OCI-LY1 (cell line): ENCODE data around the gene CTNNA3.

Source experiments
- H2AFZ ChIP-seq: fragments of 200-600 bp; sonication (generic), shearing (Covaris generic); 2 replicates; pipeline ENCODE4 v1.6.0; 2014; ENCODE audit warnings: antibody characterized with exemption, mild to moderate bottlenecking, low read length
- H3F3A ChIP-seq: fragments of 200-600 bp; sonication (generic), shearing (Covaris generic); 2 replicates; pipeline ENCODE4 v1.6.0; 2014; ENCODE audit warnings: mild to moderate bottlenecking, antibody characterized with exemption, low read length, moderate library complexity; ENCODE audit not compliant: insufficient read depth
- H3K27ac ChIP-seq: fragments of 200-600 bp; sonication (generic); 2 replicates; pipeline ENCODE4 v1.5.1; 2014; ENCODE audit warnings: low read length, mixed run types, mild to moderate bottlenecking, low read depth; ENCODE audit not compliant: poor library complexity, severe bottlenecking
- H3K27me3 ChIP-seq: fragments of 200-600 bp; sonication (generic); 2 replicates; pipeline ENCODE4 v1.6.0; 2014; ENCODE audit warnings: antibody characterized with exemption, mild to moderate bottlenecking, low read length, moderate library complexity; ENCODE audit not compliant: insufficient read depth
- H3K36me3 ChIP-seq: fragments of 200-600 bp; sonication (generic); 2 replicates; pipeline ENCODE4 v1.6.1; 2014; ENCODE audit warnings: mild to moderate bottlenecking, antibody characterized with exemption, low read length, moderate library complexity, mixed read lengths; ENCODE audit not compliant: insufficient read depth
- H3K4me1 ChIP-seq: fragments of 200-600 bp; sonication (generic); 2 replicates; pipeline ENCODE4 v1.5.1; 2014; ENCODE audit warnings: mild to moderate bottlenecking, low read length, moderate library complexity; ENCODE audit not compliant: insufficient read depth, severe bottlenecking
- H3K4me2 ChIP-seq: fragments of 200-600 bp; sonication (generic), shearing (Covaris generic); 2 replicates; pipeline ENCODE4 v1.6.1; 2014; ENCODE audit warnings: low read length
- H3K4me3 ChIP-seq: fragments of 200-600 bp; sonication (generic); 2 replicates; pipeline ENCODE4 v1.5.1; 2014; ENCODE audit warnings: low read length, low read depth, mild to moderate bottlenecking, mixed read lengths; ENCODE audit not compliant: poor library complexity, severe bottlenecking
- H3K79me2 ChIP-seq: fragments of 200-600 bp; shearing (Covaris generic); 2 replicates; pipeline ENCODE4 v1.6.1; 2016; ENCODE audit warnings: mixed run types, low read length, mixed read lengths; ENCODE audit not compliant: insufficient read depth
- H3K9ac ChIP-seq: fragments of 200-600 bp; sonication (generic), shearing (Covaris generic); 2 replicates; pipeline ENCODE4 v1.6.1; 2014; ENCODE audit warnings: mild to moderate bottlenecking, low read length, mixed read lengths
- H3K9me2 ChIP-seq: fragments of 200-600 bp; sonication (generic), shearing (Covaris generic); 2 replicates; pipeline ENCODE4 v1.6.1; 2014; ENCODE audit warnings: low read depth, mild to moderate bottlenecking, low read length, mixed read lengths
- H3K9me3 ChIP-seq: fragments of 200-600 bp; shearing (Covaris generic); 2 replicates; pipeline ENCODE4 v1.6.1; 2014; ENCODE audit warnings: low read length, mixed read lengths
- H4K20me1 ChIP-seq: fragments of 200-600 bp; sonication (generic), shearing (Covaris generic); 2 replicates; pipeline ENCODE4 v1.6.0; 2016; ENCODE audit warnings: mild to moderate bottlenecking, low read length; ENCODE audit not compliant: insufficient read depth
- CTCF ChIP-seq: fragments of 200-600 bp; sonication (generic), shearing (Covaris generic); IDR thresholded peaks from 2 replicates; pipeline ENCODE4 v1.5.1; 2017; ENCODE audit warnings: mild to moderate bottlenecking, antibody characterized with exemption, low read length, moderate library complexity, mixed read lengths
- EZH2 ChIP-seq: fragments of 200-600 bp; sonication (generic), shearing (Covaris generic); IDR thresholded peaks from 2 replicates; pipeline ENCODE4 v1.8.0; 2017; ENCODE audit warnings: borderline replicate concordance, mixed run types, mild to moderate bottlenecking, antibody characterized with exemption, low read length, moderate library complexity, mixed read lengths

The CTNNA3 gene

GRCh38 chr10:66394342-66395063, 1301.5 kb downstream of the CTNNA3 start:
- H3K4me1 ChIP-seq, result no peaks in the 10 kb centered on the region
- no peak overlapping the region for H3K4me3 ChIP-seq
- TF ChIP-seq EZH2 (no peak), CTCF (no peak)
- H2AFZ ChIP-seq, result no peak overlapping the region
- no peaks in the 10 kb centered on the region for H3K9me3 ChIP-seq
- no peaks in the 10 kb centered on the region for H4K20me1 ChIP-seq
- no peak overlapping the region for H3K27ac ChIP-seq
- no peak overlapping the region for H3K4me2 ChIP-seq
- H3K9me2 ChIP-seq, result no peaks in the 10 kb centered on the region
- H3K27me3 ChIP-seq, result no peaks in the 10 kb centered on the region
- no peaks in the 10 kb centered on the region for H3K79me2 ChIP-seq
- H3K9ac ChIP-seq, result no peak overlapping the region
- no peaks in the 10 kb centered on the region for H3F3A ChIP-seq
- H3K36me3 ChIP-seq, result no peaks in the 10 kb centered on the region

- Histone ChIP-seq H3K9me3 (no peaks in the 10 kb centered on the region), H3F3A (no peaks in the 10 kb centered on the region), H3K36me3 (no peaks in the 10 kb centered on the region), H3K27me3 (no peaks in the 10 kb centered on the region), H4K20me1 (no peaks in the 10 kb centered on the region), H3K79me2 (no peaks in the 10 kb centered on the region), H2AFZ (no peak overlapping the region), H3K27ac (no peak overlapping the region), H3K4me2 (no peak overlapping the region), H3K4me3 (no peak overlapping the region), H3K4me1 (no peaks in the 10 kb centered on the region), H3K9ac (no peak overlapping the region), H3K9me2 (no peaks in the 10 kb centered on the region)
- TF ChIP-seq CTCF, result no peak
- TF ChIP-seq EZH2, result no peak
Observed at GRCh38 chr10:66390926-66391325, 1305.1 kb downstream of the CTNNA3 start.

- Histone ChIP-seq H3K27ac (no peak overlapping the region), H4K20me1 (no peaks in the 10 kb centered on the region), H3K9me3 (no peaks in the 10 kb centered on the region), H3F3A (no peaks in the 10 kb centered on the region), H3K79me2 (no peaks in the 10 kb centered on the region), H3K36me3 (no peaks in the 10 kb centered on the region), H3K9ac (no peak overlapping the region), H3K27me3 (no peaks in the 10 kb centered on the region), H3K4me2 (no peak overlapping the region), H3K4me3 (no peak overlapping the region), H3K4me1 (no peaks in the 10 kb centered on the region), H3K9me2 (no peaks in the 10 kb centered on the region), H2AFZ (no peak overlapping the region)
- TF ChIP-seq EZH2, result no peak
- TF ChIP-seq CTCF, result no peak
Observed at GRCh38 chr10:66381045-66381444, 1315.0 kb downstream of the CTNNA3 start.
